IMR-90 (cell line): ENCODE data around the gene STX1B.

Experiments
- POLR2A ChIP-seq: IDR thresholded peaks from 2 replicates; pipeline ENCODE4 v1.6.1; 2012; ENCODE audit warnings: mild to moderate bottlenecking, low read depth, low read length
- TF ChIP-seq, protein P1 (sequence below): conservative IDR thresholded peaks from 2 replicates; pipeline ENCODE4 v1.5.1; 2012; ENCODE audit warnings: mild to moderate bottlenecking, low read depth, low read length, improper control_type of control experiment

DNA sequence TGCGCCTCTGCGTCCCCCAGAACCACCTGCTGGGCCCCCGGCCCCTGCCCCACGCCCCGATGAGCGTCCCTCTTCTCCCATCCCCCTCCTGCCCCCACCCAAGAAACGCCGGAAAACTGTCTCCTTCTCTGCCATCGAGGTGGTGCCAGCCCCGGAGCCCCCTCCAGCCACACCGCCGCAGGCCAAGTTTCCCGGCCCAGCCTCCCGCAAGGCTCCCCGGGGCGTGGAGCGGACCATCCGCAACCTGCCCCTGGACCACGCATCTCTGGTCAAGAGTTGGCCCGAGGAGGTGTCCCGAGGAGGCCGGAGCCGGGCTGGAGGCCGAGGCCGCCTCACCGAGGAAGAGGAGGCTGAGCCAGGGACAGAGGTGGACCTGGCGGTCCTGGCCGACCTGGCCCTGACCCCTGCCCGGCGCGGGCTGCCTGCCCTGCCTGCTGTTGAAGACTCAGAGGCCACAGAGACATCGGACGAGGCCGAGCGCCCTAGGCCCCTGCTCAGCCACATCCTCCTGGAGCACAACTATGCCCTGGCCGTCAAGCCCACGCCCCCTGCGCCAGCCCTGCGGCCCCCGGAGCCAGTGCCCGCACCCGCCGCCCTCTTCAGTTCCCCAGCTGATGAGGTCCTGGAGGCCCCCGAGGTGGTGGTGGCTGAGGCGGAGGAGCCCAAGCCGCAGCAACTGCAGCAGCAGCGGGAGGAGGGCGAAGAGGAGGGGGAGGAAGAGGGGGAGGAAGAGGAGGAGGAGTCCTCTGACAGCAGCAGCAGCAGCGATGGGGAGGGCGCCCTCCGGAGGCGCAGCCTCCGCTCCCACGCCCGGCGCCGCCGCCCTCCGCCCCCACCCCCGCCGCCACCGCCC, 31.0 kb downstream of the STX1B start:
- TF ChIP-seq, protein P1, sequence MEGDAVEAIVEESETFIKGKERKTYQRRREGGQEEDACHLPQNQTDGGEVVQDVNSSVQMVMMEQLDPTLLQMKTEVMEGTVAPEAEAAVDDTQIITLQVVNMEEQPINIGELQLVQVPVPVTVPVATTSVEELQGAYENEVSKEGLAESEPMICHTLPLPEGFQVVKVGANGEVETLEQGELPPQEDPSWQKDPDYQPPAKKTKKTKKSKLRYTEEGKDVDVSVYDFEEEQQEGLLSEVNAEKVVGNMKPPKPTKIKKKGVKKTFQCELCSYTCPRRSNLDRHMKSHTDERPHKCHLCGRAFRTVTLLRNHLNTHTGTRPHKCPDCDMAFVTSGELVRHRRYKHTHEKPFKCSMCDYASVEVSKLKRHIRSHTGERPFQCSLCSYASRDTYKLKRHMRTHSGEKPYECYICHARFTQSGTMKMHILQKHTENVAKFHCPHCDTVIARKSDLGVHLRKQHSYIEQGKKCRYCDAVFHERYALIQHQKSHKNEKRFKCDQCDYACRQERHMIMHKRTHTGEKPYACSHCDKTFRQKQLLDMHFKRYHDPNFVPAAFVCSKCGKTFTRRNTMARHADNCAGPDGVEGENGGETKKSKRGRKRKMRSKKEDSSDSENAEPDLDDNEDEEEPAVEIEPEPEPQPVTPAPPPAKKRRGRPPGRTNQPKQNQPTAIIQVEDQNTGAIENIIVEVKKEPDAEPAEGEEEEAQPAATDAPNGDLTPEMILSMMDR: no peak
- TF ChIP-seq POLR2A: no peak
